ENCODE data around the gene TP53I13.

The TP53I13 gene

GRCh38 chr17:29567304-29567553 lies 1.3 kb upstream of the TP53I13 start:
- DNase-seq (ENCODE audit: low spot score) = no peak

DNA sequence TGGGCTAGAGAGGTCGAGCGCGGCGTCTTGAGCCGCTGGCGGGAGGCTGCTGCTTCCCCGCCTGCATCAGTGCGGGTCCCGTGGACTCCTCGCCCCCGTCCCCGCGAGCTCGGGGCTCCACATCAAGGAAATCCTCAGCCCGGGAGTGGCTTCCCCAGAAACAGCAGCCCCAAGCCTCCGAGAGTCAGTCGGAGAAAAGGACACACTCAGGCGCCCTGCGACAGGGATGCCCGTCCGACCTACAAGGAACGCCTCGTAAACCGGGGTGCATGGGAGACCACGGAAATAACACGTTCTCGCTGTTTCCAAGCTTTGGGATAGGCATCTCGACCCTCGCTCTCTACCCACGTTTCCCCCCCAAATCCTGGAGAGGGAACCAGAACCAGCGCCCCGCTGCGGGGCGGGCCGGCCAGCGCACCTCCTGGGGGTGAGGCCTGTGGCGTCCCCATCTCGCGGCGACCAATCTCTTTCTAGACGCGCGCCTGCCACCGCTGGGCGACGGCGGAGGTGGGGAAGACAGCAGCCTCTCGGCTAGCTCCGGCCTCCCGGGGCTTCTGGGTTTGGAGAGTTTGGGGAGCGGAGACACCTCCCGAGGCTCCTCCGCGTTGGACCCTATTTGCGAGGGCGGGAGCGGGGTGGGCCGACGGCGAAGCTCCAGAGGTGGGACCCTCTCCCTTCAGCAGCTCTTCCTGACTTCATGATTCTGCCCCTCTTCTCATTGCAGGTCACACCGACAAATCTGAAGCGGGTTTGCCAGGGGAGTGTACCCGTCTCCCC lies 759 bp upstream of the TP53I13 start:
- no peak for DNase-seq (ENCODE audit: low spot score)

DNA sequence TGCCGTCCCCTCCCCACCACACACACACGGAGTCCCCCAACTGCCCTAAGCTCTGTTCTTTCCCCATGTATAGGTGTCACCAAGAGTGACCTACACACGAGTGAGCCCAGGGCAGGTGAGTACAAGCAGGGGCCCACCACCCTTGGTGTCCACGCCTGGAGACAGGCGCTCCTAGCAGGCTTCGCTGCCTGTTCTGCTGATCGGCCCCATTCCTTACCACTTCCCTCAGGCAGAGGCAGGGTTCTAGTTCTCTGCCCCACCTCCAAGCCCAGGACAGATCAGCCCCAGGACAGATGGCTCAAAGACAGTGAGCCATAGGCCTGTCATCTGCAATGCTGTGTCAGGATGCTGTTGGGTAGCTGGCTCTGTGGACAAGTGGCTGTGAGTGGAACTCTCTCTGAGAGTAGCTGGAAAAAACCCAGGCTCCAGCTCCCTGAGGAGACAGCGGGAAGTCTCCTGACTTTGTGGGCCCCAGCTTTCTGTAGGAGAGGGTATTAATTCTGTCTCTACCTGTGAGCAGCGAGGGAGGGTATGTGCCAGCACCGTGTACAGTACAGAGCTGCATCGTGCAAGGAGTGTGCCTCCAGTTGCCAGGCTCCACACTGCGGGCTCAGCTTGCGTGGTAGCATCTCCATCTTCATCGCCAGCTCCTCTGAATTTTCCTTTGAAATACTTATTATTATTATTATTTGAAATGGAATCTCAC lies 897 bp downstream of the TP53I13 start:
- no peak for DNase-seq (ENCODE audit: low spot score)

DNA sequence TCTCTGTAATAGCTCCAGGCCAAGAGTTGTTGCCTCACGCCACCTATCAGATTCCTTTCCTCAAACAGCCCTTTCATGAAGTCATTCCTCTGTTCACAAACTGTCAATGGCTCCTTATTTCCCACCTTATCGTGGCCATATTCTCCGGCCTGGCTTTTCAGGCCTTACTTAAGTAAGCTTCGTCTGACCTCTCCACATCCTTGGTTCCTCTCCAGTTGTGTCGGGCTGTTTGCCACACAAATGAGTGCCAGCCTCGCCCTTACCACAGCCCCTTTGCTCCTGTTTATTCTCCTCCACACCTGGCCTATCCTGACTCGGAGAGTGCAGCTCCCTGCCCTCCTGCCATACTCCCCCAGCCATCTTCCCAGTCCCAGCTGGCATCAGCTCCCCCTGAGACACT lies 2.0 kb downstream of the TP53I13 start:
- no peak for DNase-seq (ENCODE audit: low spot score)

DNA sequence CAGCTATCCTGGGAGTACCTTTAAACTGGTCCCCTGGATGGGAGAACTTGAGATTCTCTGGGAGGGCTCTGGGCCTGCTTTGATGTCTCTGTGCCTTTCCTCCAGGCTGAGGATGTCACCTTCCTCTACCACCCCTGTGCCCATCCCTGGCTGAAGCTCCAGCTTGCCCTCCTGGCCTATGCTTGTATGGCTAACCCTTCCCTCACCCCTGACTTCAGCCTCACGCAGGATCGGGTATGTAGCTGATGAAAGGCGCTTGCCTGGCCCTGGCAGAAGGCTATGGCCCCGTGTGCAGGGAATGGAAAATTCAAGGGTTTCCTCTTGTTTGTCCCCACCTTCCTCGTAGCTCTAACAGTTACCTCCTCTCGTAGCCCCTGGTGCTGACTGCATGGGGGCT lies 3.0 kb downstream of the TP53I13 start:
- DNase-seq (ENCODE audit: low spot score) = no peak

DNA sequence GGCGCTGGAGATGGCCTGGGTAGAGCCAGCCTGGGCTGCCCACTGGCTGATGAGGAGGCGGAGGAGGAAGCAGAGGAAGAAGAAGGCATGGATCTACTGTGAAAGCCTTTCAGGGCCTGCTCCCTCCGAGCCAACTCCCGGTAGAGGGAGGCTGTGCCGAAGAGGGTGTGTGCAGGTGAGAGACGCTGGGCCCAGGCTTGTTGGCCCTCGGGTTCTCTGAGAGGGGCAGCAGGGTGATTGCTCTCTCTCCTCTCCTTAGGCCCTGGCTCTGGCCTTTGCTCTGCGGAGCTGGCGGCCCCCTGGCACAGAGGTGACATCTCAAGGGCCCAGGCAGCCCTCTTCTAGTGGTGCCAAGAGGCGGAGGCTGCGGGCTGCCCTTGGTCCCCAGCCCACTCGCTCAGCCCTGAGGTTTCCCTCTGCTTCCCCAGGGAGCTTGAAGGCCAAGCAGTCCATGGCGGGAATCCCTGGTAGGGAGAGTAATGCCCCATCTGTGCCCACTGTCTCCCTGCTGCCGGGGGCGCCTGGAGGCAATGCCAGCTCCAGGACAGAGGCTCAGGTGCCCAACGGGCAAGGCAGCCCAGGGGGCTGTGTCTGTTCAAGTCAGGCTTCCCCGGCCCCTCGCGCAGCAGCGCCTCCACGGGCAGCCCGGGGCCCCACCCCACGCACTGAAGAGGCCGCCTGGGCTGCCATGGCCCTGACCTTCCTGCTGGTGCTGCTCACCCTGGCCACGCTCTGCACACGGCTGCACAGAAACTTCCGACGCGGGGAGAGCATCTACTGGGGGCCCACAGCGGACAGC lies 3.6 kb downstream of the TP53I13 start:
- DNase-seq (ENCODE audit: low spot score) = no peak

DNA sequence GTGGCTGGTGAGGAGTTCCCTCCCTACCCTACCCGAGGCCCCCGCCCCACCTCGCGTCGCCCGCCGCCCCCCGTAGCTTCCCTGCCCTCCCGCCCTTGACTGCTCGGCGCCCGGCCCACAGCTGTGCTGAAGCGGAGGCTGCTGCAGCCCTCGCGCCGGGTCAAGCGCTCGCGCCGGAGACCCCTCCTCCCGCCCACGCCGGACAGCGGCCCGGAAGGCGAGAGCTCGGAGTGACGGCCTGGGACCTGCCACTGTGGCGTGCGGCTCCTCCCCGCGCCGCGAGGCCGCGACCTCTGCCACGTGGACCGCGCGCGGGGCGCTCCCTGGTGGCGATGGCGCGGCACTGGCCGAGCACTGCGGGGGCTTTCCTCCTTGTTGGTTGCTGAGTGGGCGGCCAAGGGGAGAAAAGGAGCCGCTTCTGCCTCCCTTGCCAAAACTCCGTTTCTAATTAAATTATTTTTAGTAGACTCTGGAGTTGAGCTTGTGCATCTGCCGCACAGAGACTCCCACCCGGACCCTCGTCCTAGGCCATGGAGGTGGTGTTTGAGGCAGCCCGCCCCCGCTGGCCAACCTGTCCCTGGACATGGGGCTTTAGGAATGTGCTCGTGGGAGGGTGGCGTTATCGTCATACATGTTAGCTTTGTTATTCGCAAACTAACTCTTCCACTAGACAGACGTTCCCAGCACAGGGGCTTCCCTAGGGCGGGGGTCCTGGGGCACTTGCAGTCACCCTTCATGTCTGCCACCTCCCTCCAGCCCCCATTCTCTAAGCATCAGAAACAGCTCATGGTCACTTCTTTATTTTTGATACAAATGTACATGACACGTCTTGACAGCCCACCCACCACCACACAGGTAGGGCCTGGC lies 4.4 kb downstream of the TP53I13 start:
- DNase-seq (ENCODE audit: low spot score) = no peak

DNA sequence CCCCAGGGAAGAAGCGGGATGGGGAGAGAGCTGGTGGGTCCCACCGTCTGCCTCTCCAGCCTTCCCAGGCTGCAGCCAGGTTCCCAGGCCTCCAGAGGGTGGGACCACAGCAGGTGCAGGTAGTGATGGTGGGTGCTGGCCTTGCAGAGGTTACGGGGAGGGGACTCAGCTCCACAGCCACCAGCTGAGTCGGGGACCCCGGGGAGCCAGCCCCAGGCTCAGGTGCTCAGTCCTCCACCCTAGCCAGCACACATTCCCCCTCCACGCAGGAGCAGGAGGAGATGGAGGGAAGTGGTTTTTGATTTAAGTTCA lies 5.0 kb downstream of the TP53I13 start:
- DNase-seq (ENCODE audit: low spot score) = no peak

DNA sequence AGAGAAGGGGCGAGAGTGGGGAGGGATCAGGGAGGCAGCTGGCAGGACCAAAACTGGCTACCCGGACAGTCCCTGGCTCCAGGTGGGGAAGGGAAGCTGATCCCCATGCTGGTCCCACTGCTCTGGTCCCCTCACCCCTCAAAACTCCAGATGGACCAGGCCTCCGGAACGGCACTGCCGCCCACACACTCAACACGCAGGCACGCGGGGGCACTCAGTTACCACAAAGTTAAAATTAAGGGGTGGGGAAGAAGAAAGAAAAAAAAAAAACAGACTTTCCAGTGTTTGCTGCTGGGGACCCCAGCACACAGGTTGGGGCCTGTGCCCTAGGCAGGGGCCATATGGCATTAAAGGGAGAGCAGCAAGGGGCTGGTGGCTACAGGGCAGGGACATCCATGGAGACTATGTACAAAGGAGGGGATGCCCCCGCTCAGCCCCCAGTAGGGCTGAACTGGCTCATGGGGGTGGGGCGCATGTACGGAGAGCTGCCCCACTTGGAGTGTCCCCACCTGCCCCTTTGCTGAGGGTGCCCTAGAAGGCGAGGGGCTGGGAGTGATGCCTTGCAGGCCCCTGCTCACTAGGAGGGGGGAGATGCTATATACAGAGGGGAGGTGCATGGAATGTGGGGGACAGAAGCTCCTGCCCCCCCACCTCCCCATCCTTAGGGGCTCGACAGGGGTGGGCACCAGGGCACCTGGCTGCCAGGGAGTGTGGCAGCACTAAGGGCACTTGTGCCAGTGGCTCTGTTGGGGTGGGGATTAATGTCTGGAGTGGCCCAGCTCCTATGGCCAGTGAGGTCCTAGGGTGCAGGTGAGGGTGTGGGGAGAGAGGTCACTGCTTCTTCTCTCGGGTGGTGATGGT lies 5.6 kb downstream of the TP53I13 start:
- no peak for DNase-seq (ENCODE audit: low spot score)

DNA sequence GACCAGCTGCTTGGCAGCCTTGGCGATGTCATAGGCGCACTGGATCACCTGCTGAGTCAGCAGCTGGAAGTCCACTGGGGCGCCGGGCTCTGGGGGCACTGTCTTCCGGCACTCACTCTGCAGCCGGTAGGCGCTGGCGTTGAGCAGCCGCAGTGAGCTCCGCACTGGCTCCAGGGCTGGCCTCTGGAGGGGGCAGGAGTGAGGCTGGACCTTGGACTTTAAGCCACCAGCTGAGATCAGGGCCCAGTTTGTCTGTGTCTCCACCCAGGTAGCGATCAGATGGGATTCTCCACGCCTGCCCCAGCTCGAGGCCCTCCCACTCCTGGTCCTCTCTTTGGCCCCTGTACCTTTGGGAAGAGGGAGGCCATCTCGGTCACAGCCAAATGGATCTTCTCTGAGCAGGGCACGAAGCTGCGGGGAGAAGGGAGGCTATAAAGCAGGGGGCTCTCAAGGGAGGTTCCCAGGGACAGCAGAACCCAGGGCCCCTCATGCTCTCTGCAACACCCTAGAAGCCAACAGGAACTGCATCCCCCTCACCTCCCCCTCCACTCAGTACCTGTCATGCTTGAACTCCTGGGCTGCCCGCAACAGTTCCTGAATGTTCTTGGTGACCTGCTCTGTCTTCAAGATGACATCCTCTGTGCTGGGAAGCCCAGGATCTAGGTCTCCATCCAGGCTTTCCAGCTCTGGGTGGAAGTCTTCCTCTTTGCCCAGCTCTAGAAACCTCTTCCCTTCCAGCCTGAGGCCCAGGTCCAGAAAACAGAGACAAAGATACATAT lies 6.4 kb downstream of the TP53I13 start:
- DNase-seq (ENCODE audit: low spot score) = no peak

DNA sequence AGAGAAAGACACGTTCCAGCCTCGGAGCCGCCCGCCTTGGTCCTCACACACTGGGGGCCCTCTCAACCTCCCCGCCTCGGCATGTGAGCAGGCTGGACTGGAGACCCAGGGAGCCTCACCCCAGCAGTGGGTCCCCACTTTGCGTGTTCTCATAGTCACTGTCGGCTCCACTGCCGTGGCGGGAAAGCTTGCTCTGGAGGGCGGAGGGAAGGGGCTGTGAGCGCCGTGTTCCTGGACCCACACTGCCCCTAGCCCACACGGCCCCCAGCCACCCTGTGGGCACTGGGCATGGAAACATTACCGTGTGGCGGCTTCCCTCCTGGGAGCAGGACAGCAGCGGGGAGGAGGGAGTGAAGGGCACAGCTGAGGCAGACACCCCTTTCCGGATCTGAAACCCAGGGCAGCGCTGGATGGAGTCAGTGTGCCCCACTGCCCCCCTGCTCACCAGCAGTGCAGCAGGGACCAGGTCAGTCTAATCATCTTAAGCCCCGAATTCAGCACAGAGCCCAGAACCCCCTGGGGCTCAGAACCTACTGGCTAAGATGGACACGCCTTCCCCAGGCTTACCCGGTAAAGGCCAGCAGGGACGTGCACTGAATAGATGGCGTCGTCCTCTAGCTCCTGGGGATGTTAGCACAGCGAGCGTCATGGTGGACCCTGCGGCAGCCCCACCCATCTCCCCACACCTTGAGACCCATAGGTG lies 7.2 kb downstream of the TP53I13 start:
- no peak for DNase-seq (ENCODE audit: low spot score)

DNA sequence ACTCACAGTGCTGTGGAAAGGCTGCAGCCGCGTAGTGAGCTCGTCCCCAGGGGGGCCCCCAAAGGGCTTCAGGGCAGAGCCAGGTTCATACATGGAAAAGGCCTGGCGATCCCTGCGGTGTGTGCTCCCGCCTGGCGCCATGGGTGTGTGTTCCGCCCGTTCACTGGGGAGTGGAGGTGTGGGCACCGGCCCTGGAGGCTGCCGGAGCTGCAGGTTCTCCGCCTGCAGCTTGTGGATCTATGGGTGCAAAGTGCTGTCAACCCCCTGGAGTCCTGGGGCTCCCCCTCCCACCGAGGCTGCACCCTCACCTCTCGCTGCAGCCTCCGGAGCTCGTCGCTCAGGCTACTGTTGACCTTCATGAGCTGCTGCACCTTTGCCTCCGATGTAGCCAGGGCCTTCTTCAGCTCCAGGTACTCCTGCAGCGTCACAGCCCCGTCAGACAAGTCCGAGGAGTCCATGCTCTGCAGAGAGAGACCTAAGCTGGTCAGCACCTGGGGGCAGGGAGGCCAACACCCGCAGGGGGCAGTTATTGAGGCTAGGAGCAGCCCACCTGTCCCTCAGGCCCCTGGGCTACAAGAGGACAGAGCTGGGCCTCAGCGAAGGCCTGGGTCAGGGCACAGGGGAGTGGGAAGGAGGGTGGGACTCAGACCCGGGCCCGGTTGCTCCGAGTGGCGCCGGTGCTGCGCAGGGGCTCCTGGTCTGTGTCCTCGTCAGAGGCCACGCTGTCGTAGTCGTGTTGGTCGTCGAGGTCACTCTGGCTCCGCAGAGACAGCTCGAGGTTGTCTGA lies 7.9 kb downstream of the TP53I13 start:
- DNase-seq (ENCODE audit: low spot score) = no peak

GRCh38 chr17:29577001-29577370 lies 8.5 kb downstream of the TP53I13 start:
- DNase-seq (ENCODE audit: low spot score) = no peak

- no peak for DNase-seq (ENCODE audit: low spot score)
These were observed 9.1 kb downstream of the TP53I13 start for GRCh38 chr17:29577385-29578211.

DNA sequence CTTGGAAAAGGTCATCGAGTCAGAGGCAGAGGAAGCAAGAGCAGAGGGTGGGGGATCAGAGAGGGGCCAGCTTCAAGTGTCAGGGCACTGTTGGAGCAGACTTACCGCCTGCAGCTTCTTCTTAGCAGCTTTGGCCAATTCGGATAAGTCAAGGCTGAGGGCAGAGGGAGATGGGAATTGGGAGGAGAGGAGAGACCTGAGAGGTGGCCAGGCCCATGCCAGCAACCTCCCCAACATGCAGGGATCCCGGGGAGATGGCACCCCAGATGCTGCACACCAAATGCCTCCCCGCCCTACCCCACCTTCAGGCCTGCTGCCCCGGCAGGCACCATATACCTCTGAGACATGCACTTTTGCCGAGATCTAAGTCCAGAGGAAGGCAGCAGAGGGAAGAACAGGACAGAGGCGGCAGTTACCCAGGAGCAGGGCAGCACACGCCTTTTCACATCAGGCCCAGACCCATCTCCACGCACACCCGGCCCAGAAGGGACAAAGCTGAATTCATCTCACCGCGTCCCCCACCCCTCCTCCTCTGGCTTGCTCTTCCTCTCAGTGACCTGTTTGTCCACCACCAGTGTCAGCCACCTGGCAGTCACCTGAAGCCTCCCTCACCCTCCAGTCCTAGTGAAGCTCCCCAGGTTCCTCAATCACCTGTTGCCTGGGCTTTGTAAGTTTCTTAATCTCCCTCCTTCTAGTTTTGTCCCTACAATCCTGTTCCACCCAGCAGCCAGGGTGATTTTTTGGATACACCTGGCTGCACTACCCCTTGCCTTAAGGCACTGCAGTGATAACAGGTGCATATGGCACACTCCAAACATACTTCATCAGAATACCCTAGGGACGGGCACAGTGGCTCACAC lies 10.4 kb downstream of the TP53I13 start:
- no peak for DNase-seq (ENCODE audit: low spot score)

DNA sequence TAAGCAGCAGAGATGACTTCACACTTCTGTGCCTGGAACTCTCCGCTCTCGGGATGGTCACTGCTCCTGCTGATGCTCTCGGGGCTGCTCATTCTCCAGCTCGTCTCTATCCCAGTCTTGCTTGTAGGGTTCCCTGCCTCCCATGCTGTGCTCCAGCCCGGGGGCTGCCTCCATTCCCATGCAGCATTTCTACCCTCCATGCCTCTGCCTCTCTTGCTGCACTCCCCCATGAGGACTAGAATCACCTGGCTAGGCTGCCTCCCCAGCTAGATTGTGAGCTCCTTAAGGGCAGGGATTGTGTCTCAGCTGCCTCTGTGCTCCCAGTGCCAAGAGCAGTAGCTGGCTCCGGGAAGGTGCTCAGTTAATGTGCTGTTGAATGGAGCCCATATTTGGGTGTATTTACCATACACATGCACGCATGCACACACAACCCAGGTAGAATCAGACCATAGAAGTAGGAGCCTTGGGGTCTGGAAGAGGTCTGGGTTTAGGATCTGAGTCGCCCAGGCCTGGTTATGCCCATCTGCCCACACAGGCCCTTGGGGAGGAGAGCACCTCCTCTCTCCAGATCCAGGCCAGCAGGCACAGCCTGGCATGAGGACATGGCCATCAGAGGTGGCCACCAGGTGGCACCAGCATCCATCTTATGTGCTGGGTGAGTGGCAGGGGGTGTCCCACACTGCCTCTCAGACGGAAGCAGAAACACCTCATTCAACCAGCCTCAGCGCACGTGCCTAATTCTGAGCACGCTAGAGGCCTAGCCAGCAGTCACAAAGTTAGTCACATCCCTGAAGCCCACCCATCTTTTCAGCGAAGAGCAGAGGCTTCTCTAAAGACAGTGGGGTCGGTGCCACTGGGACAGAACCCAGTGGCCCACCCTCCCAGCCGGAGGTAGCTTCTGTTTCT lies 11.6 kb downstream of the TP53I13 start:
- DNase-seq (ENCODE audit: low spot score) = peak; percentile 92
